Body of pancreas (tissue), 4 donors: ENCODE results near the gene RAB44. TPM values are rescaled to one million over a fixed set of nuclear protein-coding genes. Genes with fewer than 3 reads are reported as not detected.
A peak's percentile ranks its signal among the peaks of the same experiment; 100 is the strongest.

ENCODE experiments used
- ATAC-seq: fragments of 150-250 bp; one replicate; pipeline ENCODE4 v1.9.1; 2016
- DNase-seq, 4 donors: peaks; one replicate each; pipeline ENCODE4 v3.0.0-alpha.2; 2019
- H3K27ac ChIP-seq, 4 donors: fragments of 200-600 bp; sonication (generic); 1 replicate in 3 of 4; 2 replicates in 1 of 4; pipeline versions ENCODE4 v1.5.1 to v1.6.1; 2016 to 2019; ENCODE audit warnings: mild to moderate bottlenecking in 1 of 4, mixed read lengths in 1 of 4, moderate library complexity in 1 of 4
- H3K27me3 ChIP-seq, 2 donors: fragments of 200-600 bp; sonication (generic); one replicate each; pipeline ENCODE4 v1.6.0; 2016; ENCODE audit warnings: mild to moderate bottlenecking in 1 of 2
- H3K36me3 ChIP-seq, 2 donors: fragments of 200-600 bp; sonication (generic); replicated peaks in 1 of 2; 2 replicates each; pipeline ENCODE4 v1.5.1; 2016; ENCODE audit warnings: low read depth in 2 of 2; ENCODE audit not compliant: insufficient read depth in 1 of 2
- H3K4me1 ChIP-seq: fragments of 200-600 bp; sonication (generic); one replicate; pipeline ENCODE4 v1.6.0; 2016
- H3K4me3 ChIP-seq, 2 donors: fragments of 200-600 bp; sonication (generic); 1 replicate in 1 of 2; 2 replicates in 1 of 2; pipeline ENCODE4 v1.5.1; 2016 to 2019
- H3K9me3 ChIP-seq, 3 donors: fragments of 200-600 bp; sonication (generic); 1 replicate in 2 of 3; 2 replicates in 1 of 3; pipeline ENCODE4 v1.5.1; 2016
- POLR2A ChIP-seq, 3 donors: fragments of 450-650 bp; IDR thresholded peaks; one replicate each; pipeline ENCODE4 v1.6.1; 2016; ENCODE audit warnings: antibody characterized with exemption in 3 of 3, mild to moderate bottlenecking in 2 of 3
- WGBS, 2 donors: methylation state at CpG; one replicate each; pipeline ENCODE4 v1.1.5; 2017; 5-methylcytosine and 5-hydroxymethylcytosine counted together
- intact Hi-C: fragments of 100-400 bp; cut with DNase I; formaldehyde crosslinking; loops from one replicate; pipeline ENCODE4 v1.15.1; 2023
- total RNA-seq, 2 donors: library from RNA; depleted of rRNA; stranded (reverse); fragments of >200 nt; gene quantifications; one replicate each; pipeline ENCODE4 v1.1.0, GENCODE V29; 2016
- TF ChIP-seq, protein P1 (sequence below), 7 experiments: fragments of 450-650 bp in 4 of 7; fragments of 200-600 bp in 3 of 7; sonication (generic) in 3 of 7; IDR thresholded peaks; one replicate each; pipeline ENCODE4 v1.5.1; 2016 to 2019; ENCODE audit warnings: antibody characterized with exemption in 7 of 7

The RAB44 gene
- total RNA-seq, 2 donors from 2014 or later = 0.26 TPM; not detected in 1

- no peak for ATAC-seq
- intact Hi-C loops = no loop called here
Observed at GRCh38 chr6:36717871-36718540, 20.4 kb downstream of the RAB44 start.

GRCh38 chr6:36718560-36718959, 20.9 kb downstream of the RAB44 start:
- Histone ChIP-seq H3K4me3 (no peak overlapping the region), H3K27me3 (no peaks in the 10 kb centered on the region), H3K9me3 (no peaks in the 10 kb centered on the region), H3K27ac (no peak overlapping the region), H3K4me1 (no peaks in the 10 kb centered on the region), H3K36me3 (no peaks in the 10 kb centered on the region)
- TF ChIP-seq POLR2A (IDR thresholded peaks at IDR 0.05) = no peak
- TF ChIP-seq, protein P1, sequence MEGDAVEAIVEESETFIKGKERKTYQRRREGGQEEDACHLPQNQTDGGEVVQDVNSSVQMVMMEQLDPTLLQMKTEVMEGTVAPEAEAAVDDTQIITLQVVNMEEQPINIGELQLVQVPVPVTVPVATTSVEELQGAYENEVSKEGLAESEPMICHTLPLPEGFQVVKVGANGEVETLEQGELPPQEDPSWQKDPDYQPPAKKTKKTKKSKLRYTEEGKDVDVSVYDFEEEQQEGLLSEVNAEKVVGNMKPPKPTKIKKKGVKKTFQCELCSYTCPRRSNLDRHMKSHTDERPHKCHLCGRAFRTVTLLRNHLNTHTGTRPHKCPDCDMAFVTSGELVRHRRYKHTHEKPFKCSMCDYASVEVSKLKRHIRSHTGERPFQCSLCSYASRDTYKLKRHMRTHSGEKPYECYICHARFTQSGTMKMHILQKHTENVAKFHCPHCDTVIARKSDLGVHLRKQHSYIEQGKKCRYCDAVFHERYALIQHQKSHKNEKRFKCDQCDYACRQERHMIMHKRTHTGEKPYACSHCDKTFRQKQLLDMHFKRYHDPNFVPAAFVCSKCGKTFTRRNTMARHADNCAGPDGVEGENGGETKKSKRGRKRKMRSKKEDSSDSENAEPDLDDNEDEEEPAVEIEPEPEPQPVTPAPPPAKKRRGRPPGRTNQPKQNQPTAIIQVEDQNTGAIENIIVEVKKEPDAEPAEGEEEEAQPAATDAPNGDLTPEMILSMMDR (IDR thresholded peaks at IDR 0.05) = no peak
- ATAC-seq = no peak
- 45 to 62% methylated on average over 4 to 5 of the region's 5 CpGs for WGBS, 2 donors
- intact Hi-C loops = no loop called here
- no peak for DNase-seq

More at GRCh38 chr6:36717871-36718540, 20.4 kb downstream of the RAB44 start:
- H3K36me3 ChIP-seq = no peaks in the 10 kb centered on the region
- TF ChIP-seq, protein P1 (IDR thresholded peaks at IDR 0.05) = no peak
- no peak for TF ChIP-seq POLR2A (IDR thresholded peaks at IDR 0.05)
- H3K4me1 ChIP-seq = no peaks in the 10 kb centered on the region
- no peaks in the 10 kb centered on the region for H3K9me3 ChIP-seq
- DNase-seq = no peak
- H3K27ac ChIP-seq = no peak overlapping the region
- no peaks in the 10 kb centered on the region for H3K27me3 ChIP-seq
- H3K4me3 ChIP-seq = no peak overlapping the region
- WGBS, 2 donors = 78% methylated on average over 12 of the region's 12 CpGs; no CpG with 5 or more reads in 1 of the 2 donors

DNA sequence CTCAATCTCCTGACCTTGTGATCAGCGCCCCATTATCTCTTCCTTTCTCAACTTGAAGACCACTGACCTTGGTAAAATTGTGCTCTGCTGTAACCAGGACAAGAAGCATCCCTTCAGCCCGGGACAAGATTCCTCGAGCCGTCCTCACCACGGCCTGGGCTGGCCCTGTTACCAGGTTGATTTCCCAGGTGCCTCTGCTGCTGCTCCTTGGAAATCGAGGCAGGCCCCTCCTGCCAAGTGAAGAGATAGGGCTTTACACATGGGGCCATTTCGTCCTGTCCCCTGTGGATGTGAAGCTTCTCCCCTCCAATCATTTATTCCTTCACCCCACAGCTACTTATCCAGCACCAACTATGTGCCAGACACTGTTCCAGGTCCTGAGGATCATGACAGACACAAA, 21.5 kb downstream of the RAB44 start:
- TF ChIP-seq, protein P1 (IDR thresholded peaks at IDR 0.05) = no peak
- TF ChIP-seq POLR2A (IDR thresholded peaks at IDR 0.05) = no peak

GRCh38 chr6:36720251-36721141, 22.9 kb downstream of the RAB44 start:
- no peak for ATAC-seq
- intact Hi-C loops = no loop called here

More for the DNA sequence above, 21.5 kb downstream of the RAB44 start:
- Histone ChIP-seq H3K4me1 (no peaks in the 10 kb centered on the region), H3K9me3 (no peaks in the 10 kb centered on the region), H3K4me3 (no peak overlapping the region), H3K27me3 (no peaks in the 10 kb centered on the region), H3K36me3 (no peaks in the 10 kb centered on the region), H3K27ac (no peak overlapping the region)
- no peak for ATAC-seq
- intact Hi-C loops = no loop called here
- WGBS, 2 donors = 77 to 82% methylated on average over 7 of the region's 7 CpGs
- DNase-seq = no peak

More at GRCh38 chr6:36720251-36721141, 22.9 kb downstream of the RAB44 start:
- no peak overlapping the region for H3K27ac ChIP-seq
- peak in 1 of 4 donors; percentile 0 for DNase-seq
- H3K4me3 ChIP-seq = no peak overlapping the region
- whole genome bisulfite sequencing, 2 donors = 77 to 90% methylated on average over 2 to 11 of the region's 11 CpGs
- no peaks in the 10 kb centered on the region for H3K4me1 ChIP-seq
- no peaks in the 10 kb centered on the region for H3K27me3 ChIP-seq
- TF ChIP-seq, protein P1 (IDR thresholded peaks at IDR 0.05) = no peak
- TF ChIP-seq POLR2A (IDR thresholded peaks at IDR 0.05) = no peak
- no peaks in the 10 kb centered on the region for H3K9me3 ChIP-seq
- no peaks in the 10 kb centered on the region for H3K36me3 ChIP-seq
